Neuronal stem cell (in vitro differentiated cells): Measurements from ENCODE around the gene FREY1.
A peak's percentile ranks its signal among the peaks of the same experiment; 100 is the strongest.

Experiments
- DNase-seq: peaks from one replicate; pipeline ENCODE4 v3.0.0-alpha.2; 2013; ENCODE audit warnings: low spot score
- H2AFZ ChIP-seq: one replicate; pipeline ENCODE4 v1.6.1; 2013; ENCODE audit warnings: mild to moderate bottlenecking, low read length, inconsistent platforms
- H2AK5ac ChIP-seq: 2 replicates; pipeline ENCODE4 v1.6.1; 2013; ENCODE audit warnings: low read depth, mild to moderate bottlenecking, inconsistent platforms, low read length, moderate library complexity, mixed read lengths
- H2BK120ac ChIP-seq: 2 replicates; pipeline ENCODE4 v1.6.1; 2013; ENCODE audit warnings: low read depth, mild to moderate bottlenecking, inconsistent platforms, low read length, moderate library complexity, mixed read lengths
- H2BK12ac ChIP-seq: one replicate; pipeline ENCODE4 v1.6.1; 2013; ENCODE audit warnings: low read length, inconsistent platforms
- H2BK15ac ChIP-seq: 2 replicates; pipeline ENCODE4 v1.6.1; 2013; ENCODE audit warnings: mild to moderate bottlenecking, low read length, inconsistent platforms, mixed read lengths
- H2BK5ac ChIP-seq: one replicate; pipeline ENCODE4 v1.6.1; 2013; ENCODE audit warnings: inconsistent platforms, mild to moderate bottlenecking, low read length, moderate library complexity
- H3K14ac ChIP-seq: one replicate; pipeline ENCODE4 v1.6.1; 2013; ENCODE audit warnings: low read length, inconsistent platforms
- H3K18ac ChIP-seq: 2 replicates; pipeline ENCODE4 v1.6.1; 2013; ENCODE audit warnings: low read length, inconsistent platforms
- H3K23ac ChIP-seq: 2 replicates; pipeline ENCODE4 v1.6.1; 2013; ENCODE audit warnings: low read depth, mild to moderate bottlenecking, mixed read lengths, low read length, inconsistent platforms; ENCODE audit not compliant: poor library complexity
- H3K27ac ChIP-seq: replicated peaks from 3 replicates; pipeline ENCODE4 v1.5.1; 2013; ENCODE audit warnings: low read length, inconsistent platforms
- H3K27me3 ChIP-seq, 3 experiments: 2 replicates each; pipeline ENCODE4 v1.6.1; 2013; ENCODE audit warnings: low read length in 3 of 3, mild to moderate bottlenecking in 2 of 3, inconsistent platforms in 1 of 3, low read depth in 1 of 3, mixed read lengths in 1 of 3, moderate library complexity in 1 of 3; ENCODE audit not compliant: control insufficient read depth in 3 of 3, insufficient read depth in 3 of 3
- H3K36me3 ChIP-seq, 2 donors: replicated peaks in 1 of 2; 2 replicates each; pipeline ENCODE4 v1.6.1; 2013; ENCODE audit warnings: low read length in 2 of 2; ENCODE audit not compliant: control insufficient read depth in 2 of 2, insufficient read depth in 2 of 2
- H3K4ac ChIP-seq: 2 replicates; pipeline ENCODE4 v1.6.1; 2013; ENCODE audit warnings: inconsistent platforms, mild to moderate bottlenecking, low read length, moderate library complexity
- H3K4me1 ChIP-seq, 2 donors: 1 replicate in 1 of 2; 2 replicates in 1 of 2; pipeline ENCODE4 v1.6.1; 2013; ENCODE audit warnings: low read length in 2 of 2, low read depth in 1 of 2; ENCODE audit not compliant: control insufficient read depth in 2 of 2, insufficient read depth in 1 of 2
- H3K4me2 ChIP-seq: one replicate; pipeline ENCODE4 v1.6.1; 2013; ENCODE audit warnings: mild to moderate bottlenecking, low read length, inconsistent platforms; ENCODE audit not compliant: insufficient read depth, poor library complexity, severe bottlenecking
- H3K4me3 ChIP-seq, 2 donors: 2 replicates each; pipeline ENCODE4 v1.5.1; 2013; ENCODE audit warnings: low read length in 2 of 2, mild to moderate bottlenecking in 2 of 2, inconsistent platforms in 1 of 2, moderate library complexity in 1 of 2
- H3K79me1 ChIP-seq: one replicate; pipeline ENCODE4 v1.6.1; 2013; ENCODE audit warnings: low read depth, mild to moderate bottlenecking, inconsistent platforms, low read length, moderate library complexity
- H3K9ac ChIP-seq: one replicate; pipeline ENCODE4 v1.6.1; 2013; ENCODE audit warnings: mild to moderate bottlenecking, low read depth, low read length, inconsistent platforms; ENCODE audit not compliant: poor library complexity
- H3K9me3 ChIP-seq, 2 donors: replicated peaks in 1 of 2; 2 replicates each; pipeline versions ENCODE3 to v1.6.1; 2013; ENCODE audit warnings: low read length in 2 of 2, mild to moderate bottlenecking in 2 of 2, inconsistent platforms in 1 of 2, low read depth in 1 of 2, mixed read lengths in 1 of 2, moderate library complexity in 1 of 2; ENCODE audit not compliant: control insufficient read depth in 2 of 2, insufficient read depth in 1 of 2
- H4K8ac ChIP-seq: one replicate; pipeline ENCODE4 v1.6.1; 2013; ENCODE audit warnings: low read depth, mild to moderate bottlenecking, inconsistent platforms, low read length, moderate library complexity
- H4K91ac ChIP-seq: one replicate; pipeline ENCODE4 v1.6.1; 2013; ENCODE audit warnings: low read length, low read depth, mild to moderate bottlenecking, inconsistent platforms; ENCODE audit not compliant: poor library complexity
- WGBS, 2 donors: extraction: QIAGEN DNeasy Blood & Tissue Kit; methylation state at CpG; one replicate each; pipeline ENCODE4 v1.1.7; 2013; ENCODE audit warnings: missing lambda C conversion rate in 2 of 2, mixed read lengths in 1 of 2; ENCODE audit not compliant: insufficient read length in 2 of 2, insufficient replicate concordance in 1 of 2; ENCODE audit errors: extremely low coverage in 2 of 2; 5-methylcytosine and 5-hydroxymethylcytosine counted together

Gene FREY1

GRCh38 chr11:45930951-45931570, 24.0 kb upstream of the FREY1 start:
- Histone ChIP-seq H3K27ac (no peak overlapping the region), H3K9ac (no peak overlapping the region), H3K14ac (no peak overlapping the region), H2BK5ac (no peak overlapping the region), H3K18ac (no peak overlapping the region), H2BK15ac (no peak overlapping the region), H3K27me3 (peaks cover 0 to 1% (median 0%) of the 10 kb centered on the region in 3 experiments), H2AK5ac (no peak overlapping the region), H3K9me3 (peaks cover 0 to 2% of the 10 kb centered on the region in 2 donors), H2BK120ac (no peak overlapping the region), H3K79me1 (peaks cover 7% of the 10 kb centered on the region), H3K36me3 (peaks cover 27 to 49% of the 10 kb centered on the region in 2 donors), H3K23ac (no peak overlapping the region), H4K8ac (no peak overlapping the region), H3K4ac (no peak overlapping the region), H3K4me2 (no peak overlapping the region), H2BK12ac (no peak overlapping the region), H3K4me3 (no peak overlapping the region), H4K91ac (no peak overlapping the region), H3K4me1 (no peaks in the 10 kb centered on the region), H2AFZ (no peak overlapping the region)
- no peak for DNase-seq
- no CpG with 5 or more reads among the region's 8 CpGs for WGBS, 2 donors

- Histone ChIP-seq H3K79me1 (peaks cover 7% of the 10 kb centered on the region), H3K14ac (no peak overlapping the region), H3K9ac (no peak overlapping the region), H2BK12ac (no peak overlapping the region), H2BK120ac (no peak overlapping the region), H2BK5ac (peak overlapping the region; percentile 78), H2AFZ (no peak overlapping the region), H2AK5ac (no peak overlapping the region), H4K8ac (peak overlapping the region; percentile 31), H3K4me2 (no peak overlapping the region), H3K4me1 (no peaks in the 10 kb centered on the region), H3K27me3 (peaks cover 0 to 5% (median 0%) of the 10 kb centered on the region in 3 experiments), H3K36me3 (peaks cover 21 to 40% of the 10 kb centered on the region in 2 donors), H3K27ac (no peak overlapping the region), H3K18ac (peak overlapping the region; percentile 27), H3K23ac (peak overlapping the region; percentile 92), H3K4ac (no peak overlapping the region), H4K91ac (no peak overlapping the region), H3K4me3 (no peak overlapping the region), H3K9me3 (peaks cover 0 to 2% of the 10 kb centered on the region in 2 donors), H2BK15ac (no peak overlapping the region)
- no CpG with 5 or more reads among the region's 14 CpGs for WGBS, 2 donors
- DNase-seq, result no peak
Measured at GRCh38 chr11:45930031-45930794, 23.1 kb upstream of the FREY1 start.

GRCh38 chr11:45929486-45930030, 22.5 kb upstream of the FREY1 start:
- Histone ChIP-seq H3K27me3 (peaks cover 0 to 11% (median 0%) of the 10 kb centered on the region in 3 experiments), H4K91ac (no peak overlapping the region), H3K18ac (no peak overlapping the region), H3K4me1 (no peaks in the 10 kb centered on the region), H4K8ac (no peak overlapping the region), H3K9me3 (peaks cover 0 to 2% of the 10 kb centered on the region in 2 donors), H3K4me3 (no peak overlapping the region), H3K27ac (no peak overlapping the region), H3K14ac (no peak overlapping the region), H2BK5ac (no peak overlapping the region), H2AK5ac (no peak overlapping the region), H3K9ac (no peak overlapping the region), H3K79me1 (peaks cover 7% of the 10 kb centered on the region), H3K4me2 (no peak overlapping the region), H3K4ac (no peak overlapping the region), H2AFZ (no peak overlapping the region), H2BK12ac (no peak overlapping the region), H3K36me3 (peaks cover 15 to 34% of the 10 kb centered on the region in 2 donors), H2BK15ac (no peak overlapping the region), H2BK120ac (no peak overlapping the region), H3K23ac (no peak overlapping the region)
- no peak for DNase-seq
- WGBS, 2 donors, result no CpG with 5 or more reads among the region's 10 CpGs
